HepG2 (cell line): Measurements from ENCODE around the gene CADM2. TPM values are rescaled to one million over a fixed set of nuclear protein-coding genes. Genes with fewer than 3 reads are reported as not detected.

ENCODE experiments used
- ATAC-seq: fragments of 200-7000 bp; cut with Tn5 transposase; 3 replicates; pipeline ENCODE4 v1.9.1; 2020; ENCODE audit warnings: mild to moderate bottlenecking, moderate library complexity
- BruUV-seq: library from RNA; stranded (reverse); fragments of 400-500 nt; replicated peaks from 2 replicates; lab custom pipeline; 2021; lab: Mats Ljungman, UMichigan
- CTCF ChIA-PET: fragments of 300-600 bp; formaldehyde crosslinking; extraction: SDS; loops from one replicate; lab custom pipeline; 2021; ENCODE audit warnings: low total read pairs, inconsistent platforms, low intra/inter-chr PET ratio; lab: Yijun Ruan, JAX
- POLR2A ChIA-PET: fragments of 350-600 bp; sonication (Branson Sonifier 250); formaldehyde crosslinking; loops from one replicate; lab custom pipeline; 2020; ENCODE audit warnings: antibody characterized with exemption, inconsistent platforms; lab: Yijun Ruan, JAX
- DNase-seq: peaks from one replicate; pipeline ENCODE4 v3.0.0-alpha.2; 2015; ENCODE audit warnings: low spot score
- FAIRE-seq: peaks from 3 replicates; lab custom pipeline; 2011; peaks lifted over from hg19 to GRCh38; lab: Jason Lieb, UNC
- H2AFZ ChIP-seq: one replicate; pipeline ENCODE4 v1.6.1; 2011; ENCODE audit warnings: low read length, inconsistent platforms
- H3K27ac ChIP-seq: fragments of 300-600 bp; 3 replicates; pipeline ENCODE4 v1.8.0; 2011; ENCODE audit warnings: mixed run types, mild to moderate bottlenecking, mixed read lengths, low read length, inconsistent platforms; ENCODE audit not compliant: insufficient read depth; ENCODE audit errors: extremely low read length
- H3K27me3 ChIP-seq, 2 experiments: fragments of 200-600 bp in 1 of 2; 2 replicates in 1 of 2; 3 replicates in 1 of 2; pipeline versions ENCODE4 v1.6.0 to v1.8.0; 2011; ENCODE audit warnings: low read length in 2 of 2, mild to moderate bottlenecking in 2 of 2, moderate library complexity in 2 of 2, inconsistent platforms in 1 of 2; ENCODE audit not compliant: insufficient read depth in 2 of 2, control insufficient read depth in 1 of 2
- H3K36me3 ChIP-seq, 2 experiments: fragments of 200-600 bp in 1 of 2; replicated peaks in 1 of 2; 2 replicates in 1 of 2; 3 replicates in 1 of 2; pipeline versions ENCODE4 v1.5.1 to v1.8.0; 2011; ENCODE audit warnings: low read length in 2 of 2, inconsistent platforms in 1 of 2; ENCODE audit not compliant: insufficient read depth in 2 of 2, control insufficient read depth in 1 of 2
- H3K4me1 ChIP-seq: 2 replicates; pipeline ENCODE4 v1.5.1; 2012; ENCODE audit warnings: low read length, inconsistent platforms; ENCODE audit not compliant: insufficient read depth
- H3K4me2 ChIP-seq: 2 replicates; pipeline ENCODE4 v1.6.0; 2011; ENCODE audit warnings: low read depth, low read length, inconsistent platforms
- H3K4me3 ChIP-seq, 3 experiments: fragments of 200-600 bp in 1 of 3; sonication (generic), shearing (Covaris generic) in 1 of 3; replicated peaks in 1 of 3; 2 replicates each; pipeline ENCODE4 v1.5.1; 2011 to 2016; ENCODE audit warnings: low read length in 3 of 3, inconsistent platforms in 2 of 3, low read depth in 2 of 3, mild to moderate bottlenecking in 2 of 3, control low read depth in 1 of 3, mixed read lengths in 1 of 3; ENCODE audit not compliant: insufficient read depth in 1 of 3
- H3K79me2 ChIP-seq: one replicate; pipeline ENCODE4 v1.6.1; 2011; ENCODE audit warnings: low read length, inconsistent platforms; ENCODE audit not compliant: insufficient read depth
- H3K9ac ChIP-seq: 2 replicates; pipeline ENCODE4 v1.6.0; 2011; ENCODE audit warnings: mild to moderate bottlenecking, low read depth, low read length, inconsistent platforms; ENCODE audit not compliant: insufficient read depth
- H3K9me3 ChIP-seq: 2 replicates; pipeline ENCODE4 v1.5.1; 2012; ENCODE audit warnings: mild to moderate bottlenecking, low read length
- H4K20me1 ChIP-seq: 2 replicates; pipeline ENCODE4 v1.6.0; 2011; ENCODE audit warnings: inconsistent platforms, mild to moderate bottlenecking, low read length, moderate library complexity; ENCODE audit not compliant: insufficient read depth
- AGO1 ChIP-seq: fragments of 200-400 bp; formaldehyde crosslinking; IDR thresholded peaks from 2 replicates; pipeline ENCODE4 v1.6.1; 2017; ENCODE audit warnings: mild to moderate bottlenecking, low read depth, low read length, moderate library complexity; ENCODE audit not compliant: poor library complexity, severe bottlenecking
- EHMT2 ChIP-seq: fragments of 200-600 bp; sonication (generic); IDR thresholded peaks from 2 replicates; pipeline ENCODE4 v1.7.0; 2017; ENCODE audit warnings: antibody characterized with exemption, low read depth, low read length, borderline replicate concordance
- NCOA2 ChIP-seq: sonication (generic); formaldehyde crosslinking; IDR thresholded peaks from 2 replicates; pipeline ENCODE4 v1.8.0; 2022; ENCODE audit warnings: inconsistent platforms
- RAD21 ChIP-seq: fragments of 450-650 bp; formaldehyde crosslinking; IDR thresholded peaks from 2 replicates; pipeline ENCODE4 v1.5.0; 2020; ENCODE audit warnings: mild to moderate bottlenecking
- RCOR2 ChIP-seq: IDR thresholded peaks from 2 replicates; pipeline ENCODE4 v1.6.1; 2016; ENCODE audit warnings: missing biosample characterization, missing genetic modification reagents
- SKI ChIP-seq: fragments of 450-650 bp; IDR thresholded peaks from one replicate; pipeline ENCODE4 v1.6.1; 2018; ENCODE audit warnings: mild to moderate bottlenecking; ENCODE audit not compliant: partially characterized antibody
- TBX3 ChIP-seq: fragments of 450-650 bp; IDR thresholded peaks from 2 replicates; pipeline ENCODE4 v1.6.1; 2017; ENCODE audit warnings: antibody characterized with exemption, mild to moderate bottlenecking, inconsistent platforms, borderline replicate concordance
- TOE1 ChIP-seq: sonication (generic); formaldehyde crosslinking; IDR thresholded peaks from 2 replicates; pipeline ENCODE4 v1.4.0; 2020; ENCODE audit warnings: mild to moderate bottlenecking, missing genetic modification reagents
- ZNF234 ChIP-seq: sonication (generic); formaldehyde crosslinking; conservative IDR thresholded peaks from 2 replicates; pipeline ENCODE4 v1.5.1; 2020; ENCODE audit warnings: mild to moderate bottlenecking, missing genetic modification reagents
- ZNF251 ChIP-seq: sonication (generic); formaldehyde crosslinking; IDR thresholded peaks from 2 replicates; pipeline ENCODE4 v1.9.0; 2021; ENCODE audit warnings: mild to moderate bottlenecking, missing genetic modification reagents
- ZNF260 ChIP-seq: sonication (generic); formaldehyde crosslinking; IDR thresholded peaks from 2 replicates; pipeline ENCODE4 v1.4.0; 2020; ENCODE audit warnings: missing genetic modification reagents, low read depth, mild to moderate bottlenecking, borderline replicate concordance
- WGBS: methylation state at CpG from one replicate; pipeline ENCODE4 v1.1.6; 2017; ENCODE audit warnings: low lambda C conversion rate; 5-methylcytosine and 5-hydroxymethylcytosine counted together
- in situ Hi-C: cut with HindIII; loops from 2 replicates; pipeline ENCODE4 v1.10.0; 2017; ENCODE audit warnings: low pct_unique_long_range_greater_than_20kb; ENCODE audit not compliant: extremely low pct_ligation_motif_present
- intact Hi-C: fragments of 100-400 bp; cut with micrococcal nuclease; formaldehyde crosslinking; loops from one replicate; pipeline ENCODE4 v1.10.0; 2022; ENCODE audit not compliant: unreplicated experiment
- polyA plus RNA-seq, 8 experiments: library from polyadenylated mRNA; depleted of rRNA in 3 of 8; stranded (reverse) in 7 of 8; unstranded in 1 of 8; fragments of >200 nt; fragmentation: Illumina TruSeq in 4 of 8; extraction: Trizol in 4 of 8; gene quantifications; 2 replicates each; pipeline versions ENCODE4 v1.2.1 to v1.2.3, GENCODE V29; 2011 to 2016; ENCODE audit warnings: low read depth in 4 of 8, missing spikeins in 1 of 8, mixed read lengths in 1 of 8; ENCODE audit not compliant: insufficient read depth in 1 of 8
- total RNA-seq, 5 experiments: library from RNA; depleted of rRNA; stranded (reverse); fragments of >200 nt; fragmentation: Illumina TruSeq; extraction: Trizol; gene quantifications; 2 replicates each; pipeline ENCODE4 v1.2.3, GENCODE V29; 2016; ENCODE audit warnings: low read depth in 1 of 5
- TF ChIP-seq, protein P1 (sequence below): sonication (generic); formaldehyde crosslinking; IDR thresholded peaks from 2 replicates; pipeline ENCODE4 v1.4.0; 2020; ENCODE audit warnings: mild to moderate bottlenecking, missing genetic modification reagents
- TF ChIP-seq, protein P2 (sequence below): fragments of 450-650 bp; IDR thresholded peaks from 2 replicates; pipeline ENCODE4 v1.6.1; 2016

The CADM2 gene
- total and polyA plus RNA-seq, 2 of the 13 experiments (the other 11 are each of a cell fraction or from before 2014, with no cell fraction given) = not detected

GRCh38 chr3:85508659-85509058, 549.9 kb downstream of the CADM2 start:
- H3K9ac ChIP-seq = no peak overlapping the region
- CTCF ChIA-PET = no interaction called here
- no TSS peak for BruUV-seq
- intact Hi-C loops = no loop called here
- DNase-seq (no peak), FAIRE-seq (no peak), ATAC-seq (no peak)
- no peaks in the 10 kb centered on the region for H3K27me3 ChIP-seq
- no peaks in the 10 kb centered on the region for H3K9me3 ChIP-seq
- H3K36me3 ChIP-seq = no peaks in the 10 kb centered on the region
- H3K27ac ChIP-seq = no peak overlapping the region
- H3K4me2 ChIP-seq = no peak overlapping the region
- H3K4me1 ChIP-seq = no peaks in the 10 kb centered on the region
- 2% methylated on average over 2 of the region's 2 CpGs for WGBS
- no peaks in the 10 kb centered on the region for H3K79me2 ChIP-seq
- H3K4me3 ChIP-seq = no peak overlapping the region
- in situ Hi-C loops = no loop called here
- no peaks in the 10 kb centered on the region for H4K20me1 ChIP-seq
- TF ChIP-seq, protein P1, sequence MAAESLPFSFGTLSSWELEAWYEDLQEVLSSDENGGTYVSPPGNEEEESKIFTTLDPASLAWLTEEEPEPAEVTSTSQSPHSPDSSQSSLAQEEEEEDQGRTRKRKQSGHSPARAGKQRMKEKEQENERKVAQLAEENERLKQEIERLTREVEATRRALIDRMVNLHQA (CRISPR knock-in tag) = no peak
- TF ChIP-seq, protein P2, sequence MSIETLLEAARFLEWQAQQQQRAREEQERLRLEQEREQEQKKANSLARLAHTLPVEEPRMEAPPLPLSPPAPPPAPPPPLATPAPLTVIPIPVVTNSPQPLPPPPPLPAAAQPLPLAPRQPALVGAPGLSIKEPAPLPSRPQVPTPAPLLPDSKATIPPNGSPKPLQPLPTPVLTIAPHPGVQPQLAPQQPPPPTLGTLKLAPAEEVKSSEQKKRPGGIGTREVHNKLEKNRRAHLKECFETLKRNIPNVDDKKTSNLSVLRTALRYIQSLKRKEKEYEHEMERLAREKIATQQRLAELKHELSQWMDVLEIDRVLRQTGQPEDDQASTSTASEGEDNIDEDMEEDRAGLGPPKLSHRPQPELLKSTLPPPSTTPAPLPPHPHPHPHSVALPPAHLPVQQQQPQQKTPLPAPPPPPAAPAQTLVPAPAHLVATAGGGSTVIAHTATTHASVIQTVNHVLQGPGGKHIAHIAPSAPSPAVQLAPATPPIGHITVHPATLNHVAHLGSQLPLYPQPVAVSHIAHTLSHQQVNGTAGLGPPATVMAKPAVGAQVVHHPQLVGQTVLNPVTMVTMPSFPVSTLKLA = no peak
- TF ChIP-seq NCOA2 (no peak), TOE1 (no peak), EHMT2 (no peak)
- H2AFZ ChIP-seq = no peak overlapping the region
- POLR2A ChIA-PET = no interaction called here

DNA sequence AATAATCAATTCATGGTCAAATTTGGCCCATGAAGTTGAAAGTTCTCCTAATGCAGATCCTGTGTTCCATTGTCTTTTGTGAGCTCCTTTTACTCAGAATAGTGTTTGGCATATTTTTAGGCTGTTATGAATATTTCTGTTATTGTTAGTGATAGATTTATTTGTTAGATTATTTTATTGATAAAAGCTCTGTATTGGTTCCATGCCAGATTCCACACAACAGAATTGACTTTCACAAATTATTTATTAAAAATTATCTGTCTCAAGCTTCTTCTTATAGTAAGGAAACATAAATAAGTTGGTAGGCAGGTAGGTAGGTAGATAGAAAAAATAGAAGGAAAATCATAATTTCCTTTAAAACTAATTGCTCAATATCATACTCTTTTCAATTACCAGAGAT, 557.4 kb downstream of the CADM2 start:
- ChIA-PET CTCF (no interaction called here), POLR2A (no interaction called here)
- in situ Hi-C loops = no loop called here
- no peak overlapping the region for H3K4me2 ChIP-seq
- ATAC-seq = no peak
- H3K27ac ChIP-seq = no peak overlapping the region
- no peaks in the 10 kb centered on the region for H3K36me3 ChIP-seq
- DNase-seq = no peak
- no peaks in the 10 kb centered on the region for H4K20me1 ChIP-seq
- no peak overlapping the region for H3K4me3 ChIP-seq
- H3K79me2 ChIP-seq = no peaks in the 10 kb centered on the region
- no peak overlapping the region for H3K9ac ChIP-seq
- no peaks in the 10 kb centered on the region for H3K9me3 ChIP-seq
- no peak overlapping the region for H2AFZ ChIP-seq
- BruUV-seq = no TSS peak
- no peaks in the 10 kb centered on the region for H3K27me3 ChIP-seq
- FAIRE-seq = no peak
- intact Hi-C loops = no loop called here
- H3K4me1 ChIP-seq = no peaks in the 10 kb centered on the region
- TF ChIP-seq TBX3 (no peak), SKI (no peak), ZNF260 (CRISPR knock-in tag) (no peak), RCOR2 (CRISPR knock-in tag) (no peak), RAD21 (CRISPR knock-in tag) (no peak), AGO1 (no peak), ZNF251 (CRISPR knock-in tag) (no peak), ZNF234 (no peak)
